Pancreas (tissue), 10 donors: ENCODE data around the gene C16orf89. TPM values are rescaled to one million over a fixed set of nuclear protein-coding genes. Genes with fewer than 3 reads are reported as not detected.

Experiments used
- ATAC-seq, 4 donors: fragments of 200-7000 bp; cut with Tn5 transposase; one replicate each; pipeline versions ENCODE4 v1.8.0 to v1.9.1; 2020; ENCODE audit warnings: mild to moderate bottlenecking in 4 of 4, moderate library complexity in 4 of 4
- DNase-seq, 6 donors: peaks; one replicate each; pipeline ENCODE4 v3.0.0-alpha.2; 2020
- FAIRE-seq: peaks from 2 replicates; lab custom pipeline; 2012; peaks lifted over from hg19 to GRCh38; lab: Jason Lieb, UNC
- H3K27ac ChIP-seq, 4 donors: fragments of 200-600 bp; sonication (generic); 1 replicate in 3 of 4; 2 replicates in 1 of 4; pipeline versions ENCODE4 v1.5.0 to v1.8.0; 2020
- H3K27me3 ChIP-seq, 4 donors: fragments of 200-600 bp; one replicate each; pipeline ENCODE4 v1.8.0; 2021
- H3K36me3 ChIP-seq, 3 donors: fragments of 200-600 bp; sonication (generic) in 1 of 3; one replicate each; pipeline versions ENCODE4 v1.5.0 to v1.8.0; 2020 to 2021
- H3K4me1 ChIP-seq, 3 donors: fragments of 200-600 bp; one replicate each; pipeline ENCODE4 v1.8.0; 2021
- H3K4me3 ChIP-seq, 4 donors: fragments of 200-600 bp; sonication (generic) in 2 of 4; one replicate each; pipeline versions ENCODE4 v1.5.0 to v1.8.0; 2020 to 2021
- H3K9me3 ChIP-seq, 4 donors: fragments of 200-600 bp; one replicate each; pipeline ENCODE4 v1.8.0; 2021
- WGBS, 2 donors: extraction: QIAGEN DNeasy Blood & Tissue Kit; methylation state at CpG; one replicate each; pipeline ENCODE4 v1.1.7; 2013; 5-methylcytosine and 5-hydroxymethylcytosine counted together
- intact Hi-C, 3 donors: fragments of 100-400 bp; cut with DNase I; formaldehyde crosslinking; loops; one replicate each; pipeline versions ENCODE4 v1.11.1 to v1.14.2; 2022
- polyA plus RNA-seq, 2 donors: library from polyadenylated mRNA; stranded (reverse); fragments of 200-250 nt; gene quantifications; one replicate each; pipeline ENCODE4 v1.2.3, GENCODE V29; 2013
- total RNA-seq, 6 donors: library from RNA; stranded (reverse); fragmentation: NEBNext Ultra II Directional in 4 of 6; extraction: Animal tissue kit (Norgen Biotek cat#: 25700) in 4 of 6; gene quantifications; one replicate each; pipeline versions ENCODE4 v1.2.1 to v1.2.4, GENCODE V29; 2021 to 2023
- TF ChIP-seq, protein P1 (sequence below), 4 donors: fragments of 200-600 bp; sonication (generic) in 3 of 4; IDR thresholded peaks; one replicate each; pipeline versions ENCODE4 v1.5.0 to v1.8.0; 2021; ENCODE audit warnings: antibody characterized with exemption in 4 of 4
- donor health status: healthy with polysubstance abuse.
- donor health status: DM: no; HTN: no; CAD: no; lungs with moderate emphysema.
- donor health status: DM: no; HTN: no; CAD: no.
- donor health status: control.
- donor health status: control.
- donor health status: Bipolar disorder and iron deficiency.
- donor health status: DM: yes; HTN: yes; CAD: no.
- donor health status: DM: no; HTN: no; CAD: no.
- donor health status: DM: no; HTN: no; CAD: no.
- donor health status: DM: yes; HTN: yes; CAD: no.

Gene C16orf89
- total and polyA plus RNA-seq, 8 donors = 1.1 to 9.1 (median 2.3) TPM; not detected in 1

GRCh38 chr16:5031601-5032000 is 34.2 kb downstream of the C16orf89 start:
- ATAC-seq = no peak
- 80 to 86% methylated on average over 7 of the region's 7 CpGs for WGBS, 2 donors
- Histone ChIP-seq H3K4me3 (no peak overlapping the region), H3K9me3 (no peaks in the 10 kb centered on the region), H3K4me1 (peaks cover 14 to 23% (median 17%) of the 10 kb centered on the region in 3 donors), H3K36me3 (no peaks in the 10 kb centered on the region), H3K27ac (no peak overlapping the region), H3K27me3 (no peaks in the 10 kb centered on the region)
- no peak for FAIRE-seq
- TF ChIP-seq, protein P1, sequence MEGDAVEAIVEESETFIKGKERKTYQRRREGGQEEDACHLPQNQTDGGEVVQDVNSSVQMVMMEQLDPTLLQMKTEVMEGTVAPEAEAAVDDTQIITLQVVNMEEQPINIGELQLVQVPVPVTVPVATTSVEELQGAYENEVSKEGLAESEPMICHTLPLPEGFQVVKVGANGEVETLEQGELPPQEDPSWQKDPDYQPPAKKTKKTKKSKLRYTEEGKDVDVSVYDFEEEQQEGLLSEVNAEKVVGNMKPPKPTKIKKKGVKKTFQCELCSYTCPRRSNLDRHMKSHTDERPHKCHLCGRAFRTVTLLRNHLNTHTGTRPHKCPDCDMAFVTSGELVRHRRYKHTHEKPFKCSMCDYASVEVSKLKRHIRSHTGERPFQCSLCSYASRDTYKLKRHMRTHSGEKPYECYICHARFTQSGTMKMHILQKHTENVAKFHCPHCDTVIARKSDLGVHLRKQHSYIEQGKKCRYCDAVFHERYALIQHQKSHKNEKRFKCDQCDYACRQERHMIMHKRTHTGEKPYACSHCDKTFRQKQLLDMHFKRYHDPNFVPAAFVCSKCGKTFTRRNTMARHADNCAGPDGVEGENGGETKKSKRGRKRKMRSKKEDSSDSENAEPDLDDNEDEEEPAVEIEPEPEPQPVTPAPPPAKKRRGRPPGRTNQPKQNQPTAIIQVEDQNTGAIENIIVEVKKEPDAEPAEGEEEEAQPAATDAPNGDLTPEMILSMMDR (IDR thresholded peaks at IDR 0.05) = no peak
- intact Hi-C loops = no loop called here
- no peak for DNase-seq

DNA sequence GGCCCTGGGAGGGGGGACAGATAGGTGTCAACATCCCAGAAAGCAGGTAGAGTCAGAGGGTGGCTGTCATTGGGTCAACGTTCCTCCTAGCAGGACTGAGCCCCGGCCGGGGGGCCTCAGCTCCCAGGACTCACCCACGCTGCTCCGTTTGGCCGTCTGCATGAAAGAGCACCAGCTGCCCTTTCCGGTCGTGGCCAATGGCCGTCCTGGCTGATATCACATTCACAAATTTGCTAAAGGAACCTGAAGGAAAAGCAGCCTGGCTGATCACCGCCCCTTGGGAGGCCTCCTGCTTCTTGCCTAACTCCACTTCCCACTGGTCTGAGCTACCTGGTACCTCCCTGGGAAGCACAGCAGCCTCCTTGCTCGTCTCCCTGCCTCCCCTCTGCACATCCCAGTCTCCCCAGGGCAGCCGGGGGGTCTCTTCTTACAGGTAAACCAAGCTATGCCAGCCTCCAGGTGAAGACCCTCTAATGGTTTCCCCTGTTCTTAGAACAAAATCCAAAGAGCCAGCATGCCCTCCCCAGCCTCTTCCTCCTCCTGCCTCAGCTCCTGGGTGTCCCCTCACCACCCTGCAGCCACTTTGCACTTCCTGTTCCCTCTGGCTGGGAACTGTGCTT is 35.4 kb downstream of the C16orf89 start:
- H3K27me3 ChIP-seq = no peaks in the 10 kb centered on the region
- no peak for ATAC-seq
- H3K4me3 ChIP-seq = no peak overlapping the region
- no peaks in the 10 kb centered on the region for H3K36me3 ChIP-seq
- TF ChIP-seq, protein P1 (IDR thresholded peaks at IDR 0.05) = no peak
- intact Hi-C loops = no loop called here
- no peak for DNase-seq
- WGBS, 2 donors = 78 to 94% methylated on average over 12 of the region's 12 CpGs
- H3K9me3 ChIP-seq = no peaks in the 10 kb centered on the region
- no peak overlapping the region for H3K27ac ChIP-seq
- peaks cover 6 to 14% (median 8%) of the 10 kb centered on the region in 3 donors for H3K4me1 ChIP-seq
- no peak for FAIRE-seq

DNA sequence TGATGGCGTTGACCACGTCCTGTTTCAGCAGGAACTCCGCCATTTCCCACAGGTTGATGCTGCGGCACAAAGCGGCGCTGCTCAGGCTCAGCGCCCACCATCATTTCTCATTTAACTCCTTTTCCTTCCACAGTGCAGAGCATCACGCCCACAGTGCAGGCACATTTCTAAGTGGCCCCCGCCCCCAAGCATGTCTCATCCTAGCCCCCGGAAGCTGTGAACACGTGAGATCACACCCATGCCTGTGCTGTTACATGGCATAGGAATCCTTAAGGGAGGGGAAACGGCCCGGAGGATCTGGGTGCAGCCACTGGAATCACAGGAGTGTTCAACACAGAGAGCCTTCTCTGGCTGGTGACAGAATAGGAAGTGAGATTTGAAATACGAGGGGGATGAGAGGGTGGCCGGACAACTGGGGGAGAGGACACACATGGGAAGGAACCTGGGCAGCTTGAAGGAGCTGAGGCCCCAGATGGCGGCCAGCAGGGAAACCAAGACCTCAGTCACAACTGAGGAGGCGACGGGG is 36.7 kb downstream of the C16orf89 start:
- Histone ChIP-seq H3K9me3 (no peaks in the 10 kb centered on the region), H3K27me3 (no peaks in the 10 kb centered on the region), H3K36me3 (no peaks in the 10 kb centered on the region), H3K27ac (no peak overlapping the region), H3K4me3 (no peak overlapping the region), H3K4me1 (peaks cover under 1 to 6% (median 5%) of the 10 kb centered on the region in 3 donors)
- TF ChIP-seq, protein P1 (IDR thresholded peaks at IDR 0.05) = no peak
- WGBS, 2 donors = 86 to 92% methylated on average over 18 of the region's 18 CpGs
- DNase-seq (no peak), ATAC-seq (no peak), FAIRE-seq (no peak)
- intact Hi-C loops = no loop called here

- Histone ChIP-seq H3K4me3 (no peak overlapping the region), H3K27ac (no peak overlapping the region), H3K9me3 (no peaks in the 10 kb centered on the region), H3K27me3 (no peaks in the 10 kb centered on the region), H3K36me3 (no peaks in the 10 kb centered on the region), H3K4me1 (peaks cover 0 to 2% (median under 1%) of the 10 kb centered on the region in 3 donors)
- TF ChIP-seq, protein P1 (IDR thresholded peaks at IDR 0.05) = no peak
- FAIRE-seq (no peak), ATAC-seq (no peak), DNase-seq (peak in 1 of 6 donors; percentile 82)
- intact Hi-C loops = no loop called here
- 93 to 94% methylated on average over 26 to 32 of the region's 32 CpGs for WGBS, 2 donors
Observed at GRCh38 chr16:5027575-5028235, 38.1 kb downstream of the C16orf89 start.

DNA sequence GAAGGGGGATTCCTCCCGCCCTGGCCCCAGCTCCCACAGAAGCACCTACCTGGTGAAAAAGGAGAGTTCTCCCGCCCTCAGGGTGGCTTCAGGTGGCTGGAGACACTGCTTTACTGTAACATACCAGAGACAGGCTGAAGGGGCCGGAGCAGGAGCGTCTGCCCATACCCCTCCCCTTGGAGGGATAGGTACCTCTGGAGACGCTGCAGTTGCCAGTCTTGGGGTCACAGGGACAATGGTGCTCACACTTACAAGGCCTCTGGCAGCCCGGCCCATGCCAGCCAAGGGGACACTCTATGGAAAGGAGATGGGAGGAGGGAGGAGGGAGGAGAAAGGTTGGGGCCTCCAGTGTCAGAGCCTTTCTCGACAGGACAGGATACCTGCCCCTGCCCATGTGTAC is 38.7 kb downstream of the C16orf89 start:
- no peaks in the 10 kb centered on the region for H3K4me1 ChIP-seq
- H3K27ac ChIP-seq = no peak overlapping the region
- TF ChIP-seq, protein P1 (IDR thresholded peaks at IDR 0.05) = no peak
- FAIRE-seq (no peak), ATAC-seq (no peak), DNase-seq (no peak)
- no peaks in the 10 kb centered on the region for H3K36me3 ChIP-seq
- no peaks in the 10 kb centered on the region for H3K27me3 ChIP-seq
- H3K9me3 ChIP-seq = no peaks in the 10 kb centered on the region
- no peak overlapping the region for H3K4me3 ChIP-seq
- WGBS, 2 donors = 90 to 91% methylated on average over 7 of the region's 7 CpGs
- intact Hi-C loops = no loop called here
